Sciatic nerve (tissue), 2 donors: ENCODE results near the gene PTTG1IP. TPM values are rescaled to one million over a fixed set of nuclear protein-coding genes. Genes with fewer than 3 reads are reported as not detected.

Experiments used
- ATAC-seq: fragments of 200-7000 bp; cut with Tn5 transposase; one replicate; pipeline ENCODE4 v1.9.1; 2020; ENCODE audit warnings: mild to moderate bottlenecking, moderate library complexity
- DNase-seq: peaks from one replicate; pipeline ENCODE4 v3.0.0-alpha.2; 2020; ENCODE audit warnings: low spot score
- intact Hi-C: fragments of 100-400 bp; cut with DNase I; formaldehyde crosslinking; loops from one replicate; pipeline ENCODE4 v1.14.2; 2022
- total RNA-seq: library from RNA; stranded (reverse); fragmentation: NEBNext Ultra II Directional; extraction: Animal tissue kit (Norgen Biotek cat#: 25700); gene quantifications from one replicate; pipeline ENCODE4 v1.2.1, GENCODE V29; 2021
- donor health status: DM: no; HTN: no; CAD: no.
- donor health status: DM: no; HTN: no; CAD: no.

The PTTG1IP gene
- total RNA-seq, 1 donor from 2014 or later = 192 TPM

GRCh38 chr21:44800103-44800502 is 73.4 kb downstream of the PTTG1IP start:
- ATAC-seq (no peak), DNase-seq (no peak)
- intact Hi-C loops = no loop called here

- intact Hi-C loops = loop anchor here (10.0 kb wide), 1 partner anchor 285 kb away; no protein-coding TSS in a partner anchor
- ATAC-seq = no peak
Observed at GRCh38 chr21:44799646-44800045, 73.8 kb downstream of the PTTG1IP start.

More at GRCh38 chr21:44799646-44800045, 73.8 kb downstream of the PTTG1IP start:
- DNase-seq = no peak

Other genes starting within 250 kb of the PTTG1IP start
- not detected for gene KRTAP10-9, start 246.6 kb downstream of the PTTG1IP start, total RNA-seq
- not detected for gene KRTAP10-10, start 236.3 kb downstream of the PTTG1IP start, total RNA-seq
- gene KRTAP10-11, start 227.3 kb downstream of the PTTG1IP start, total RNA-seq = not detected
- not detected for gene KRTAP12-4, start 219.0 kb downstream of the PTTG1IP start, total RNA-seq
- not detected for gene KRTAP12-3, start 215.8 kb downstream of the PTTG1IP start, total RNA-seq
- not detected for gene KRTAP12-2, start 206.8 kb downstream of the PTTG1IP start, total RNA-seq
- not detected for gene KRTAP12-1, start 191.5 kb downstream of the PTTG1IP start, total RNA-seq
- gene KRTAP10-12, start 176.5 kb downstream of the PTTG1IP start, total RNA-seq = not detected
- gene TSPEAR, start 162.1 kb downstream of the PTTG1IP start, total RNA-seq = not detected
- gene UBE2G2, start 71.9 kb downstream of the PTTG1IP start, total RNA-seq = 78.0 TPM
- 65.5 TPM for gene SUMO3, start 55.6 kb downstream of the PTTG1IP start, total RNA-seq
- gene ITGB2, start 47.2 kb upstream of the PTTG1IP start, total RNA-seq = 56.7 TPM
- gene SLX9, start 66.3 kb upstream of the PTTG1IP start, total RNA-seq = 17.1 TPM
- gene ADARB1, start 200.9 kb upstream of the PTTG1IP start, total RNA-seq = 35.0 TPM